ENCODE measurements around the gene NAIP. TPM values are rescaled to one million over a fixed set of nuclear protein-coding genes. Genes with fewer than 3 reads are reported as not detected.
"Not testable (repeated sequence)": the region's sequence is repeated elsewhere in the genome, so short reads cannot be mapped to it uniquely, and the experiment has no call there.

Gene NAIP, protein sequence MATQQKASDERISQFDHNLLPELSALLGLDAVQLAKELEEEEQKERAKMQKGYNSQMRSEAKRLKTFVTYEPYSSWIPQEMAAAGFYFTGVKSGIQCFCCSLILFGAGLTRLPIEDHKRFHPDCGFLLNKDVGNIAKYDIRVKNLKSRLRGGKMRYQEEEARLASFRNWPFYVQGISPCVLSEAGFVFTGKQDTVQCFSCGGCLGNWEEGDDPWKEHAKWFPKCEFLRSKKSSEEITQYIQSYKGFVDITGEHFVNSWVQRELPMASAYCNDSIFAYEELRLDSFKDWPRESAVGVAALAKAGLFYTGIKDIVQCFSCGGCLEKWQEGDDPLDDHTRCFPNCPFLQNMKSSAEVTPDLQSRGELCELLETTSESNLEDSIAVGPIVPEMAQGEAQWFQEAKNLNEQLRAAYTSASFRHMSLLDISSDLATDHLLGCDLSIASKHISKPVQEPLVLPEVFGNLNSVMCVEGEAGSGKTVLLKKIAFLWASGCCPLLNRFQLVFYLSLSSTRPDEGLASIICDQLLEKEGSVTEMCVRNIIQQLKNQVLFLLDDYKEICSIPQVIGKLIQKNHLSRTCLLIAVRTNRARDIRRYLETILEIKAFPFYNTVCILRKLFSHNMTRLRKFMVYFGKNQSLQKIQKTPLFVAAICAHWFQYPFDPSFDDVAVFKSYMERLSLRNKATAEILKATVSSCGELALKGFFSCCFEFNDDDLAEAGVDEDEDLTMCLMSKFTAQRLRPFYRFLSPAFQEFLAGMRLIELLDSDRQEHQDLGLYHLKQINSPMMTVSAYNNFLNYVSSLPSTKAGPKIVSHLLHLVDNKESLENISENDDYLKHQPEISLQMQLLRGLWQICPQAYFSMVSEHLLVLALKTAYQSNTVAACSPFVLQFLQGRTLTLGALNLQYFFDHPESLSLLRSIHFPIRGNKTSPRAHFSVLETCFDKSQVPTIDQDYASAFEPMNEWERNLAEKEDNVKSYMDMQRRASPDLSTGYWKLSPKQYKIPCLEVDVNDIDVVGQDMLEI (N-terminal part only)
- total RNA-seq (2014; rRNA removed; shearing (Covaris generic)), result 0.61 and 0.68 TPM in 2 replicates

DNA sequence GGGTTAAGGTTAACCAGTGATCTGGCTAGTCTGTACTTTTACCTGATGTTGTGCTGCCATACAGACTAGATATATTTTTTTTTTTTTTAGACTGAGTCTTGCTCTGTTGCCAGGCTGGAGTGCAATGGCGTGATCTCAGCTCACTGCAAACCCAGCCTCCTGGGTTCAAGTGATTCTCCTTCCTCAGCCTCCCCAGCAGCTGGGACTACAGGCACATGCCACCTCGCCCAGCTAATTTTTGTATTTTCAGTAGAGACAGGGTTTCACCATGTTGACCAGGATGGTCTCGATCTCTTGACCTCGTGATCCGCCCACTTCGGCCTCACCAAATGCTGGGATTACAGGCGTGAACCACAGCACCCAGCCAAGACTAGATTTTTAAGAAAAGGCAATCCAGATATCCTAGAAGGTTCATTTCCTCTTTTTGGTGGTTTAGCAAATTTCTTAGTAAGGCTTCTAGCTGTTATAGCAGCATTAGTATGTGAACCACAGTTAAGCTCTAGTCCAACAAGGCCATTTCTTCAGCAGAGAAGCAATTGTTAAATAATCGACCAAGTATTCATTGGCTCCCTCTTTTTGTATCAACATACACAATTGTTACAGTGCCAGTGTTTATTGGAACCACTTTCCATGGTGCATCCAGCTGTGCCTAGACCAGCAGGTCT lies at the start of gene NAIP:
NAIP (minus strand) TSS at position 51 of the 665 bp plus-strand sequence. CDS start 12,424 bp downstream, outside the sequence.
- in situ Hi-C loops (cut with HindIII; ENCODE audit: low sequenced_read_pairs); DNase-seq (ENCODE audit: low spot score): not testable (repeated sequence)

DNA sequence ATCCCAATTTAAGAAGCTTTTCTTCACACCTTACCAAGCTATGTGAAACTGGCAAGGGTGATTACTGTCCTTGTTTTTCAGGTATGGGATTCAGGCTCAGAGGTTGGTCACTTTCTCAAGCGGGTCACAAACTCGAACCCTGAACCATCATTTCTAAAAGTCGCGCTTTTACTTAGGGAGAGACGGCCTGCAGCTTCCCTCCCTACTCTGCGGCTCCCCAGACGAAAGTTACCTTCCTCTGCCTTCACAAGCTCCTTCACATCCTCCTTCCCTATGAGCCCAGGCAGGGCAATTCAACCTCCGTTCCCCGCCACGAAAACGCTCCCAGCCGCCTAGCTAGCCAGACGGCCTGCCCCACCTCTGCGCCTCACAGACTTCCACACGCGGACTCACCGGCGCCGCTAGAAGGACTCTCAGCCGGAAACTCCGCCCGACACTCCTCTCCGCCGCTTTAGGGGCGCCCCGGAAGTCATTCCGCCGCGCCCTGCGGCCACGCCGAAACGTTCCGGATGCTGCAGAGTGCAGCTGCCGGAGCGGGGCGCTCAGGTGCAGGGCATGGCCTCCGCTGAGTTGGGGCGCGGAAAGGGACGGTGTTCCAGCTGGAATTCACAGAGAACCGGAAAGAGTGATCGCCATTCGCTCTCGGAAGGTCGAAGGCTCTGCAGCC lies 42.3 kb upstream of the NAIP start, which contains the start of gene GTF2H2:
GTF2H2 (minus strand) TSS at position 415 of the 667 bp plus-strand sequence. CDS start 4,913 bp downstream, outside the sequence.
- DNase-seq (ENCODE audit: low spot score); in situ Hi-C loops (cut with HindIII; ENCODE audit: low sequenced_read_pairs): not testable (repeated sequence)

DNA sequence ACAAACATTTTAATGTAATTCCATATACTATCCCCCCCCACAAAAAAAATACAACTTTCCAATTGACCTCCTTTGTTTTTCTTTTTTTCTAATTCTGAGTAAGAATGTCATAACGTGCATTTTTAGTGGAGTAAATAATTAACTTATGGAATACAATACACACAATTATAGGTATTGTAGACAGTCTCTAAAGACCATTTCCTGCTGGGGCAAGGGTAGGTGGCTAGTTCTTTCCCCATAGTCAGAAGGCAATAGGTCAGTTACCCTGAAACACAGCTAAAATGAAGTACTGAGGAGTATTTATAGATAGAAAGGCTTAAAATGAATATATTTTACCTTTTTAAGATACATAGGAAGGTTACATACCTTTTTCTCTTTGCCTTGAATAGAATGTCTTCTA lies 36.2 kb upstream of the NAIP start:
- in situ Hi-C loops (cut with HindIII; ENCODE audit: low sequenced_read_pairs); DNase-seq (ENCODE audit: low spot score): not testable (repeated sequence)

DNA sequence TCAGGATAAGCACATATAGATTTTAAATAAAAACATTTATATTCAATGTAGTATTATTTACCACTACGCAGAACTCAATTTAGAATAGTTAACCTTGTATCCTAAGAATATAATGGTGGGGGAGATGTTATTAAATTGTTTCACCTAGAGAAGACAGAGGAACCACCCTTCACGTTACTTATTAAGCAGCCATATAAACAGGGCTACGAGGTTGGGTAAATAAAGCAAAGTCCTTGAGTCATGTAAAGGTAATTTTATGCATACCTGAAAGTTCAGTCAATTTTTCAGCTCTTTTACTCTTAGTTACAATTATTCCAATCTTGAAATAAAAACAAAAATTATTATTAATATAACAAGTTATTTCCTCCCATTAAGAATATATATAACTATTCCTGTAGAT lies 34.3 kb upstream of the NAIP start:
- DNase-seq (ENCODE audit: low spot score); in situ Hi-C loops (cut with HindIII; ENCODE audit: low sequenced_read_pairs): not testable (repeated sequence)

DNA sequence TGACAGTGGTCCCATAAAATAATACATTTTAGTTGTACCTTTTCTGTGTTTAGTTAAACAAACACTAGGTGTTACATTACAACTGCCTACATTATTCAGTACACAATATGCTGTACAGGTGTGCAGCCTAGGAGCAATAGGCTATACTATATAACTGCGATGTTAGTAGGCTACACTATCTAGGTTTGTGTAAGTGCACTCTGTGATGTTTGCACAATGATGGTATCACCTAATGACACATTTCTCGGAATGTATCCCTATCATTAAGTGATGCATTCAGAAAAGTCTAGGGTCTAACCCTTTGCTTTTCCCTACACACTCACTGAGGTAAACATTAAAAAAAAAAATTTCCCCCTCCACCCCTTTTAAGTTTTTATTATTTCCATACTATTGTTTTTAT lies 19.7 kb upstream of the NAIP start:
- DNase-seq (ENCODE audit: low spot score); in situ Hi-C loops (cut with HindIII; ENCODE audit: low sequenced_read_pairs): not testable (repeated sequence)

DNA sequence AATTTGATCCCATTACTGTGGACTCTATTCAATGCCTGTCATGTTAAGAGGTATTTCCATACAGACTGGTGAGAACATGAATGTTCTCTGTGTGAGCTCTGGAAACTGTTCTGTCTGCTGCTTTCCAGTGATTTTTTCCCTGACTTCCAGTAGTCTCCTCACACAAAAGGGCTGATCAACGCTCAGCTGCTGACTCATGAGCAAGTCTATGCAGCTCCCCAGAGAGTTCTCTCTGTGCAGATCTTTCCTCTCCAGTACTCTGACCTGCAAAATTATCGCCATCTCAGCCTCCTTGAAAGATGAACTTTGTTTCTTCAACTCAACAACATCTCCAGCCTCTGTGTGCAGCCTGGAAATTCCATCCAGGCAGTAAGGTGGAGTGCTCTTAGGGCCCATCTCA lies 19.0 kb upstream of the NAIP start:
- in situ Hi-C loops (cut with HindIII; ENCODE audit: low sequenced_read_pairs); DNase-seq (ENCODE audit: low spot score): not testable (repeated sequence)

DNA sequence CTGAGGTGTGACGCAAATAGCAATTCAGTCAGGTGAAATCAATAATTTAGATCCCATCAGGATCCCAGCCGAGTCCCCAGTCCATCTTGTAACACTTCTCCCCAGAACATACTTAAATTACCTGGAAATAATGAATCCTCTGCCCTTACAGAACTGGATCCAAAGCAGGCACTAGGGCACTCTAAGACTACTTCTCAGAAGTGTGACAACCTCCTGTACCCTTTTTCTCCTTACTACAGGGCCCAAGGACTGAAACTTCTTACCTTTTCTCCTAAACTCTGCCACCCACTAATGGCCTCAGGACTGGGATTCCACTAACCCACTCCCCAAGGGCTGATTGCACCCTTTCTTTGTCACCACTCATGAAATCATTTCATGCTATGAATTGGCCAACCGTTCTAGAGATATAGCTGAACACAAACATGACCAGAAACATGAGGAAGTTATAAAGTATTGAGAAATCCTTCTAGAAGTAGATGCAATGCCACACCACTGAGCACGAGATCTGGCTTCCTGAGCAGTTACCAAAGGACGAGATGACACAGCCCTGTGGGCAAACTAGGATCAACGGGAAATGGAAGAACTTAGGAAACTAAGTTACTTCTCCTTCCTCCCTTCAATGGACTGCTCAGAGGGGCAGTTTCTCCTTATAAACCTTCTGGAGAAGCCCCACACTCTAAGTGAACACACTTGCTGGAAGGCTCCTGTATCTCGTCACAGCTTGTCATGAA lies 6.1 kb upstream of the NAIP start:
- in situ Hi-C loops (cut with HindIII; ENCODE audit: low sequenced_read_pairs); DNase-seq (ENCODE audit: low spot score): not testable (repeated sequence)

DNA sequence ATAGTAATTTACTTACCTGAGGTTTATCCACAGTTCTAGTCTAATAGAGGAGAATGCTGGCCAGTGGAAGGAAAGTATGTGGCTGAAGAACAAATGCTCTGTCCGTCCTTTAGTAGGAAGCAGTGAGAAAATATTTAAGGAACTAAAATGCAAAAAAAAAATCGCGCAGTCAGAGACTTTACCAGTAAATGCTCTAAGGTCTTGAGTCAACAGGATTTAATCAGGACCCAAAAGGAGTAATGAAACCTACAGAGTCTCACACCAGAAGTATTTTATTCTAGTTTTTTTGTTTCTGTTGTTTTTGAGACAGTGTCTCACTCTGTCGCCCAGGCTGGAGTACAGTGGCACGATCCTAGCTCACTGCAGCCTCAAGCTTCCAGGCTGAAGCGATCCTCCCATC lies 4.5 kb downstream of the NAIP start:
- DNase-seq (ENCODE audit: low spot score); in situ Hi-C loops (cut with HindIII; ENCODE audit: low sequenced_read_pairs): not testable (repeated sequence)

DNA sequence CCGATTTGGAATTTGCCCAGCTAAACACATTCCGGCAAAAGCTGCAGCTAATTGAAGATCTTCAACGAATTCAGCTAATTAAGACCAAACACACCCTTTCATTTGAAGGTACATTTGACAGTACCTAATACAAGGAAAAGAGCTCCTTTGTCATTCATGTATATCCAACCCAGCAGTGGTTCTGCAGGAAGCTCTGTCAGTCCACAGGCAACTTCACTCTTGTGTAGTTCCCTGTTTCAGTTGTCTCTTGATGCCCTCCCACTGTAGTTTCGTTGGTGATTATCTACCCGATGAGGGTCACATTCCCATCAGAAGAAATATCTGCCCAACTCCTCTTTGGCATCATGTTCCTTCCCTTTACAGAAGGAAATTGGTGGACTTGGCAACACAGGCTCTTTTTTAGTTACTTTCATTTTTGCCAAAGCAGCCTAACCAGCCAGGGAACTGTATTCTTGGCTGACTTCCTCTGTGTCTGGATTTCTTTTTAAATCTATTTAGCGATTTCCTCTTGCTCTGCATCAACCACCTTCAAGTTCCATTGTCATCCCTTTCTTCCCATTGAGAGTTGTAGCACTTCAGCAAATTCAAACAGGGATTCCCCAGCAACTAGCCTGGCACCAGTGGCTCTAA lies 6.6 kb downstream of the NAIP start:
- DNase-seq (ENCODE audit: low spot score); in situ Hi-C loops (cut with HindIII; ENCODE audit: low sequenced_read_pairs): not testable (repeated sequence)

DNA sequence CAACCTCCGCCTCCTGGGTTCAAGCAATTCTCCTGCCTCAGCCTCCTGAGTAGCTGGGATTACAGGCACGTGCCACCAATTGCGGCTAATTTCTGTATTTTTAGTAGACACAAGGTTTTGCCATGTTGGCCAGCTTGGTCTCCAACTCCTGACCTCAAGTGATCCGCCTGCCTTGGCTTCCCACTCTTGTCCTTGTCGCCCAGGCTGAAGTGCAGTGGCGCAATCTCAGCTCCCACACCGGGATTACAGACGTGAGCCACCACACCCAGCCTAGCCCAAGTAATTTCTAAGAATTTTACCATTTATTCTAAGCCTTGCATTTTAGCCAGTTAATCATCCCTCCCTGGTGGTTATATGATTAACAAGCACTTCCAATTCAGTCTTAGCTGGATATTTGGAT lies 11.0 kb downstream of the NAIP start:
- no peak for DNase-seq (ENCODE audit: low spot score)
- in situ Hi-C loops (cut with HindIII; ENCODE audit: low sequenced_read_pairs), result no loop called here

DNA sequence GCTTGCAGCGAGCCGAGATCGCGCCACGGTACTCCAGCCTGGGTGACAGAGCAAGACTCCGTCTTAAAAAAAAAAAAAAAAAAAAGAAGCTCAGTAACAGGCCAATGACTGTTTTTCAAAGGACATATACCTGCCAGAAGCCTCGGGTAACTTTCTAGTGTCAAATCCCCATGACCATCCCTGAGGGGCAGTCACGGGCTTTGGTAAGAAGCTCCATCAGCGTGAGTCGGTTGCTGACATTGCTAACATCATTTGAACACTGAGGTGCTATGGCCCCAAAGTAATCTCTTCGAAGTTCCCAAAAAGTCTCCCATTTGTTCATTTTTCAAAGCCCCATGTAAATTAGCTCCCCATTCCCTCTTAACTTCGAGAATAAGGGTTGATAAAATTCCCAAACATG lies 11.6 kb downstream of the NAIP start:
- DNase-seq (ENCODE audit: low spot score), result no peak
- in situ Hi-C loops (cut with HindIII; ENCODE audit: low sequenced_read_pairs), result no loop called here

DNA sequence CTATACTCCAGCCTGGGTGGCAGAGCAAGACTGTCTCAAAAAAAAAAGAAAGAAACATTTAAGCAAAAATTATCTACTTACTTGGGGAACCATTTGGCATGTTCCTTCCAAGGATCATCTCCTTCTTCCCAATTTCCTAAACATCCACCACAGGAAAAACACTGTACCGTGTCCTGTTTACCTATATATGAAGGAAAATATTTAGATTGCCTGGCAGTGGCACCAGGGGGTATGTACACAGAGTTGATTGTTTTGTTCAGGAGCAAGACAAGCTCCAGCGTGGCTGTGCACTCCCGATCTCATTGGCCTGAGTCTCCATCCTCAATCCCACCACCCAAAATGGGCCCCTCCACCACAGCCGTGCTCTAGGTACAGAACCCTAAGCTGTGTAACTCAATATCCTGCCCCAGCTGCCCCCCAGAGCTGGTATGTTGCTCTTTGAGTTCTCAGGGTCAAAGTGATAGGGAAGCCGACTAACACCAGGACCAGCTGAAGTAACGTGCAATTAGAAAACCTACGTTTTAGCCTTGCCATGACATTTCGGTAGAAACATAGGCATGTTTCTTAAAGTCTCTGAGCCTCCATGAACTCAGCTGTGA lies 13.8 kb downstream of the NAIP start:
- in situ Hi-C loops (cut with HindIII; ENCODE audit: low sequenced_read_pairs), result no loop called here
- no peak for DNase-seq (ENCODE audit: low spot score)

DNA sequence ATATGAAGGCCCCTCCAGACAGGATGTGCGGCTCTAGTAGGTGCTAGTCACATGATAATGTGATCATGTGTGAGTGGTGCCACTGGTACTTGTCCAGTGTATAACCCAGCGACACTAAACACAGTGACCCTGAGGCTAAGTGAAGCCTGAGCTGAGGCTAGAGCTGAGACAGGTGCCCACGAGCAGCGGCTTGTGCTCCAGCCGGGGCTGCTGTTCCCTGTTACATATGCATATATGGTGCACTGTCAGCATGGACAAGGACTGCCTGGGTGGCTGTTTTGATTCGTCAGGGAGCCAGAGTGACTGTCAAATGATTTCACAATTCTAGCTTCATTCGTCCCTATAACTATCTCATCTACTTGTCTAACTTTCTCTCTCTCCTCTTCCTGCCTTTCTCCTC lies 18.2 kb downstream of the NAIP start:
- in situ Hi-C loops (cut with HindIII; ENCODE audit: low sequenced_read_pairs); DNase-seq (ENCODE audit: low spot score): not testable (repeated sequence)

DNA sequence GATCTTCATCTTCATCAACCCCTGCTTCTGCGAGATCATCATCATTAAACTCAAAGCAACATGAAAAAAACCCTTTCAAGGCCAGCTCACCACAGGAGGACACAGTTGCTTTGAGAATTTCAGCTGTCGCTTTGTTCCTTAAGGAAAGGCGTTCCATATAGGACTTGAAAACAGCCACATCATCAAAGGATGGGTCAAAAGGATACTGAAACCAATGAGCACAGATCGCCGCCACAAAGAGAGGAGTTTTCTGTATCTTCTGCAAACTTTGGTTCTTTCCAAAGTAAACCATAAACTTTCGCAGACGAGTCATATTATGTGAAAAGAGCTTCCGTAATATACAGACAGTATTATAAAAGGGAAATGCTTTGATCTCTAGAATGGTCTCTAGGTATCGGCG lies 40.3 kb downstream of the NAIP start:
- in situ Hi-C loops (cut with HindIII; ENCODE audit: low sequenced_read_pairs); DNase-seq (ENCODE audit: low spot score): not testable (repeated sequence)

DNA sequence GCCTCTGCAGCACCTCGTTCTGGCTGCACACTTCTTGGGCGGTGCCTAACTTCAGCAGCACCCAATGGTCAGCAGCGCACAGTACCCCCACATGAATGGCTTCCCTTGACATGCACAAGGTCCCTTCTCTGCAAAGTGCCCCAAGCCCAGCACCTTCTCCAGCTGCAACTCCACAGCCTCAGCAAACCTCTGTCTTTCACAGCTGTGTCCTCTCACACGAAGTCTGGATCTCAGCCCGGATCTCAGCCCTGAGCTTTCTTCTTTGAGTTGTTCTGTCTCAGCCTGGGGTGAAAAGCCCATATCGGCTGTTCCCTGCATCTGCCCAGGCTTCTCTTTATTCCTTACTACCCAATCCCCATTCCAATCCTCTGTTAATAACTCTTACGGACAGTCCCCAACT lies 57.9 kb downstream of the NAIP start:
- in situ Hi-C loops (cut with HindIII; ENCODE audit: low sequenced_read_pairs); DNase-seq (ENCODE audit: low spot score): not testable (repeated sequence)

DNA sequence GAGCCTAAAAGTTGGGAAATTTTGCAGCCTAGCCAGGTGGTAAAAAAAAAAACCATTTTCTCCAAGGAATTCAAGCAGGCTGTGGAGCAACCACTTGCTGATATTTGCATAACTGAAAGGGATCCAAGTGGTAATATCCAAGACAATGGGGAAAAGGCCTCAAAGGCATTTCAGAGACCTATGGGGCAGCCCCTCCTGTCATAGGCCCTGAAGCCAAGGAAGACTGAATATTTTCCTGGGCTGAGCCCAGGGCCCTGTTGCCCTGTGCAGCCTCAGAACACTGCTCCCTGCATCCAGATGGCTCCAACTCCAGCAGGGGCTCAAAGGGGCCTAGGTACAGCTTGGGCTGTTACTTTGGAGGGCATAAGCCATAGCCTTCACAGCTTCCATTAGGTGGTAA lies 60.6 kb downstream of the NAIP start:
- DNase-seq (ENCODE audit: low spot score); in situ Hi-C loops (cut with HindIII; ENCODE audit: low sequenced_read_pairs): not testable (repeated sequence)

DNA sequence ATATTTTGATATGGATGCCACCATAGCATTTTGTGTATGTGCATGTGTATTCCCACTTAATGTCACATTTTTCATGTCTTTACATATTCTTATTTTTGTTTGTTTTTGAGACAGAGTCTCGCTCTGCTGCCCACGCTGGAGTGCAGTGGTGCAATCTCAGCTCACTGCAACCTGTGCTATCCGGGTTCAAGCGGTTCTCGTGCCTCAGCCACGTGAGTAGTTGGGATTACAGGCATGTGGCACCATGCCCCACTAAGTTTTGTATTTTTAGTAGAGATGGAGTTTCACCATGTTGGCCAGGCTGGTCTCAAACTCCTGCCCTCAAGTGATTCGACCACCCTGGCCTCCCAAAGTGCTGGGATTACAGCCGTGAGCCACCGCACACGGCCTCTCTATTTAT lies 72.1 kb downstream of the NAIP start:
- in situ Hi-C loops (cut with HindIII; ENCODE audit: low sequenced_read_pairs); DNase-seq (ENCODE audit: low spot score): not testable (repeated sequence)
